HepG2 (cell line): ENCODE results near the gene ANGPTL2. TPM values are rescaled to one million over a fixed set of nuclear protein-coding genes. Genes with fewer than 3 reads are reported as not detected.
A peak's percentile ranks its signal among the peaks of the same experiment; 100 is the strongest.

Source experiments
- ARNT ChIP-seq: fragments of 450-650 bp; IDR thresholded peaks from 2 replicates; pipeline ENCODE4 v1.6.1; 2017
- CEBPB ChIP-seq: IDR thresholded peaks from 2 replicates; pipeline ENCODE4 v1.6.1; 2011; ENCODE audit warnings: low read depth, low read length, improper control_type of control experiment, borderline replicate concordance
- GABPB1 ChIP-seq: IDR thresholded peaks from 2 replicates; pipeline ENCODE4 v1.6.1; 2016; ENCODE audit warnings: mild to moderate bottlenecking, missing genetic modification reagents, moderate library complexity, missing compliant biosample characterization
- KAT8 ChIP-seq: IDR thresholded peaks from 2 replicates; pipeline ENCODE4 v1.6.1; 2016; ENCODE audit warnings: missing genetic modification reagents, missing compliant biosample characterization
- MED1 ChIP-seq: sonication (generic); formaldehyde crosslinking; IDR thresholded peaks from 2 replicates; pipeline ENCODE4 v1.4.0; 2020; ENCODE audit warnings: missing genetic modification reagents
- RXRB ChIP-seq: IDR thresholded peaks from 2 replicates; pipeline ENCODE4 v1.6.1; 2016; ENCODE audit warnings: borderline replicate concordance, missing genetic modification reagents, missing compliant biosample characterization
- polyA plus RNA-seq, 8 experiments: library from polyadenylated mRNA; depleted of rRNA in 3 of 8; stranded (reverse) in 7 of 8; unstranded in 1 of 8; fragments of >200 nt; fragmentation: Illumina TruSeq in 4 of 8; extraction: Trizol in 4 of 8; gene quantifications; 2 replicates each; pipeline versions ENCODE4 v1.2.1 to v1.2.3, GENCODE V29; 2011 to 2016; ENCODE audit warnings: low read depth in 4 of 8, missing spikeins in 1 of 8, mixed read lengths in 1 of 8; ENCODE audit not compliant: insufficient read depth in 1 of 8
- total RNA-seq, 5 experiments: library from RNA; depleted of rRNA; stranded (reverse); fragments of >200 nt; fragmentation: Illumina TruSeq; extraction: Trizol; gene quantifications; 2 replicates each; pipeline ENCODE4 v1.2.3, GENCODE V29; 2016; ENCODE audit warnings: low read depth in 1 of 5
- TF ChIP-seq, protein P1 (sequence below): sonication (generic); formaldehyde crosslinking; IDR thresholded peaks from 2 replicates; pipeline ENCODE4 v1.5.1; 2020; ENCODE audit warnings: mild to moderate bottlenecking, missing genetic modification reagents, borderline replicate concordance
- TF ChIP-seq, protein P2 (sequence below): sonication (generic); formaldehyde crosslinking; IDR thresholded peaks from 2 replicates; pipeline ENCODE4 v1.8.0; 2022; ENCODE audit warnings: mild to moderate bottlenecking, missing genetic modification reagents, borderline replicate concordance
- TF ChIP-seq, protein P3 (sequence below): IDR thresholded peaks from 2 replicates; pipeline ENCODE4 v1.6.1; 2016; ENCODE audit warnings: low read depth

Gene ANGPTL2
- total and polyA plus RNA-seq, 2 of the 13 experiments (the other 11 are each of a cell fraction or from before 2014, with no cell fraction given): 0.91 to 21.0 TPM

DNA sequence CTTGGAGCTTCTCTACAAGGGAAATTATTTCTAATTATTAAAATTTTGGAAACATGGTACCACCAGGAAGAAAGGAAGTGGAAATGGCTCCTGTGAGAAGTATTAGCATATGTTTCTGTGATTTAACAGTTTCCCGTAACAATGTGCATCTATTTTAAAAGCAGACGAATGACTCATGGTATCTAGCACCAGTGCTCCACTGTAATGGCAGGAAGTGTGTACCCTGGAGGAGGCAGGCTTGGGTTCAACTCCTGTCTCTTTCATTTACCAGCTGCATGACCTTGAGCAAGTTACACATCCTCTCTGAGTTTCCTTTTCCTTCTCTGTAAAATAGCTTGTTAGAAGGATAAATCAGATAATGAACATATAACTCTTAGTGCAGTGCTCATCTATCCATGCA is 41.0 kb upstream of the ANGPTL2 start (continued):
- TF ChIP-seq, protein P1, sequence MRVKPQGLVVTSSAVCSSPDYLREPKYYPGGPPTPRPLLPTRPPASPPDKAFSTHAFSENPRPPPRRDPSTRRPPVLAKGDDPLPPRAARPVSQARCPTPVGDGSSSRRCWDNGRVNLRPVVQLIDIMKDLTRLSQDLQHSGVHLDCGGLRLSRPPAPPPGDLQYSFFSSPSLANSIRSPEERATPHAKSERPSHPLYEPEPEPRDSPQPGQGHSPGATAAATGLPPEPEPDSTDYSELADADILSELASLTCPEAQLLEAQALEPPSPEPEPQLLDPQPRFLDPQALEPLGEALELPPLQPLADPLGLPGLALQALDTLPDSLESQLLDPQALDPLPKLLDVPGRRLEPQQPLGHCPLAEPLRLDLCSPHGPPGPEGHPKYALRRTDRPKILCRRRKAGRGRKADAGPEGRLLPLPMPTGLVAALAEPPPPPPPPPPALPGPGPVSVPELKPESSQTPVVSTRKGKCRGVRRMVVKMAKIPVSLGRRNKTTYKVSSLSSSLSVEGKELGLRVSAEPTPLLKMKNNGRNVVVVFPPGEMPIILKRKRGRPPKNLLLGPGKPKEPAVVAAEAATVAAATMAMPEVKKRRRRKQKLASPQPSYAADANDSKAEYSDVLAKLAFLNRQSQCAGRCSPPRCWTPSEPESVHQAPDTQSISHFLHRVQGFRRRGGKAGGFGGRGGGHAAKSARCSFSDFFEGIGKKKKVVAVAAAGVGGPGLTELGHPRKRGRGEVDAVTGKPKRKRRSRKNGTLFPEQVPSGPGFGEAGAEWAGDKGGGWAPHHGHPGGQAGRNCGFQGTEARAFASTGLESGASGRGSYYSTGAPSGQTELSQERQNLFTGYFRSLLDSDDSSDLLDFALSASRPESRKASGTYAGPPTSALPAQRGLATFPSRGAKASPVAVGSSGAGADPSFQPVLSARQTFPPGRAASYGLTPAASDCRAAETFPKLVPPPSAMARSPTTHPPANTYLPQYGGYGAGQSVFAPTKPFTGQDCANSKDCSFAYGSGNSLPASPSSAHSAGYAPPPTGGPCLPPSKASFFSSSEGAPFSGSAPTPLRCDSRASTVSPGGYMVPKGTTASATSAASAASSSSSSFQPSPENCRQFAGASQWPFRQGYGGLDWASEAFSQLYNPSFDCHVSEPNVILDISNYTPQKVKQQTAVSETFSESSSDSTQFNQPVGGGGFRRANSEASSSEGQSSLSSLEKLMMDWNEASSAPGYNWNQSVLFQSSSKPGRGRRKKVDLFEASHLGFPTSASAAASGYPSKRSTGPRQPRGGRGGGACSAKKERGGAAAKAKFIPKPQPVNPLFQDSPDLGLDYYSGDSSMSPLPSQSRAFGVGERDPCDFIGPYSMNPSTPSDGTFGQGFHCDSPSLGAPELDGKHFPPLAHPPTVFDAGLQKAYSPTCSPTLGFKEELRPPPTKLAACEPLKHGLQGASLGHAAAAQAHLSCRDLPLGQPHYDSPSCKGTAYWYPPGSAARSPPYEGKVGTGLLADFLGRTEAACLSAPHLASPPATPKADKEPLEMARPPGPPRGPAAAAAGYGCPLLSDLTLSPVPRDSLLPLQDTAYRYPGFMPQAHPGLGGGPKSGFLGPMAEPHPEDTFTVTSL (CRISPR knock-in tag): peak; percentile 36; the same call in 1 of the 2 replicates
- peak; percentile 62; the same call in 1 of the 2 replicates for TF ChIP-seq RXRB (CRISPR knock-in tag)
- 0 out of 2 replicates have a peak, but pooled peaks have one; percentile 21 for TF ChIP-seq GABPB1
- TF ChIP-seq, protein P2, sequence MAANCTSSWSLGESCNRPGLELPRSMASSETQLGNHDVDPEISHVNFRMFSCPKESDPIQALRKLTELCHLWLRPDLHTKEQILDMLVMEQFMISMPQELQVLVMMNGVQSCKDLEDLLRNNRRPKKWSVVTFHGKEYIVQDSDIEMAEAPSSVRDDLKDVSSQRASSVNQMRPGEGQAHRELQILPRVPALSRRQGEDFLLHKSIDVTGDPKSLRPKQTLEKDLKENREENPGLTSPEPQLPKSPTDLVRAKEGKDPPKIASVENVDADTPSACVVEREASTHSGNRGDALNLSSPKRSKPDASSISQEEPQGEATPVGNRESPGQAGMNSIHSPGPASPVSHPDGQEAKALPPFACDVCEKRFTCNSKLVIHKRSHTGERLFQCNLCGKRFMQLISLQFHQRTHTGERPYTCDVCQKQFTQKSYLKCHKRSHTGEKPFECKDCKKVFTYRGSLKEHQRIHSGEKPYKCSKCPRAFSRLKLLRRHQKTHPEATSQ (CRISPR knock-in tag): no peak
- 0 out of 2 replicates have a peak, but pooled peaks have one; percentile 37 for TF ChIP-seq MED1 (CRISPR knock-in tag)
- peak; percentile 33; the same call in 1 of the 2 replicates for TF ChIP-seq KAT8 (CRISPR knock-in tag)
- no peak for TF ChIP-seq ARNT
- TF ChIP-seq, protein P3, sequence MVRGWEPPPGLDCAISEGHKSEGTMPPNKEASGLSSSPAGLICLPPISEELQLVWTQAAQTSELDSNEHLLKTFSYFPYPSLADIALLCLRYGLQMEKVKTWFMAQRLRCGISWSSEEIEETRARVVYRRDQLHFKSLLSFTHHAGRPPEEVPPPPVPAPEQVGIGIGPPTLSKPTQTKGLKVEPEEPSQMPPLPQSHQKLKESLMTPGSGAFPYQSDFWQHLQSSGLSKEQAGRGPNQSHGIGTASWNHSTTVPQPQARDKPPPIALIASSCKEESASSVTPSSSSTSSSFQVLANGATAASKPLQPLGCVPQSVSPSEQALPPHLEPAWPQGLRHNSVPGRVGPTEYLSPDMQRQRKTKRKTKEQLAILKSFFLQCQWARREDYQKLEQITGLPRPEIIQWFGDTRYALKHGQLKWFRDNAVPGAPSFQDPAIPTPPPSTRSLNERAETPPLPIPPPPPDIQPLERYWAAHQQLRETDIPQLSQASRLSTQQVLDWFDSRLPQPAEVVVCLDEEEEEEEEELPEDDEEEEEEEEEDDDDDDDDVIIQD (CRISPR knock-in tag): peak; percentile 33; the same call in 1 of the 2 replicates
- no peak for TF ChIP-seq CEBPB
